ENCODE results near the gene TXK.

Gene TXK

GRCh38 chr4:48149827-48150370 lies 15.8 kb upstream of the TXK start:
- no peaks in the 10 kb centered on the region for H3K27me3 ChIP-seq (ENCODE audit: insufficient read depth, low read length)
- TF ChIP-seq CTCF (IDR thresholded peaks at IDR 0.05; ENCODE audit: low read length) (no peak), EZH2 (IDR thresholded peaks at IDR 0.05; ENCODE audit: borderline replicate concordance, low read length) (no peak)
- no peak overlapping the region for H3K4me2 ChIP-seq (ENCODE audit: low read length)
- H2AFZ ChIP-seq (ENCODE audit: low read length): no peak overlapping the region
- no peak overlapping the region for H3K4me3 ChIP-seq (ENCODE audit: low read depth, low read length, poor library complexity, severe bottlenecking)
- H3K9me3 ChIP-seq (ENCODE audit: low read length): peaks cover 6% of the 10 kb centered on the region; the same call in 1 of the 2 replicates
- H4K20me1 ChIP-seq (ENCODE audit: insufficient read depth, low read length): no peaks in the 10 kb centered on the region
- H3K9me2 ChIP-seq (ENCODE audit: low read depth, low read length): no peaks in the 10 kb centered on the region
- no peak overlapping the region for H3K9ac ChIP-seq (ENCODE audit: low read length)
- no peaks in the 10 kb centered on the region for H3K4me1 ChIP-seq (ENCODE audit: insufficient read depth, low read length, severe bottlenecking)
- H3K36me3 ChIP-seq (ENCODE audit: insufficient read depth, low read length): peaks cover 8% of the 10 kb centered on the region
- H3K79me2 ChIP-seq (ENCODE audit: insufficient read depth, low read length): no peaks in the 10 kb centered on the region
- H3F3A ChIP-seq (ENCODE audit: insufficient read depth, low read length): no peaks in the 10 kb centered on the region
- no peak overlapping the region for H3K27ac ChIP-seq (ENCODE audit: low read depth, low read length, poor library complexity, severe bottlenecking)

- H3K9me3 ChIP-seq (ENCODE audit: low read length): no peaks in the 10 kb centered on the region
- no peaks in the 10 kb centered on the region for H3F3A ChIP-seq (ENCODE audit: insufficient read depth, low read length)
- no peaks in the 10 kb centered on the region for H4K20me1 ChIP-seq (ENCODE audit: insufficient read depth, low read length)
- H3K79me2 ChIP-seq (ENCODE audit: insufficient read depth, low read length): no peaks in the 10 kb centered on the region
- TF ChIP-seq EZH2 (IDR thresholded peaks at IDR 0.05; ENCODE audit: borderline replicate concordance, low read length) (no peak), CTCF (IDR thresholded peaks at IDR 0.05; ENCODE audit: low read length) (no peak)
- H3K9ac ChIP-seq (ENCODE audit: low read length): no peak overlapping the region
- no peak overlapping the region for H3K4me3 ChIP-seq (ENCODE audit: low read depth, low read length, poor library complexity, severe bottlenecking)
- H3K4me2 ChIP-seq (ENCODE audit: low read length): no peak overlapping the region
- H3K4me1 ChIP-seq (ENCODE audit: insufficient read depth, low read length, severe bottlenecking): no peaks in the 10 kb centered on the region
- H3K27ac ChIP-seq (ENCODE audit: low read depth, low read length, poor library complexity, severe bottlenecking): no peak overlapping the region
- H2AFZ ChIP-seq (ENCODE audit: low read length): no peak overlapping the region
- no peaks in the 10 kb centered on the region for H3K9me2 ChIP-seq (ENCODE audit: low read depth, low read length)
- peaks cover 5% of the 10 kb centered on the region for H3K36me3 ChIP-seq (ENCODE audit: insufficient read depth, low read length)
- no peaks in the 10 kb centered on the region for H3K27me3 ChIP-seq (ENCODE audit: insufficient read depth, low read length)
Measured at GRCh38 chr4:48147621-48148020, 13.6 kb upstream of the TXK start.

- Histone ChIP-seq H3K9me3 (ENCODE audit: low read length) (no peaks in the 10 kb centered on the region), H3K4me1 (ENCODE audit: insufficient read depth, low read length, severe bottlenecking) (peaks cover 29% of the 10 kb centered on the region), H3K4me2 (ENCODE audit: low read length) (no peak overlapping the region), H3K9ac (ENCODE audit: low read length) (no peak overlapping the region), H3F3A (ENCODE audit: insufficient read depth, low read length) (no peaks in the 10 kb centered on the region), H2AFZ (ENCODE audit: low read length) (no peak overlapping the region), H3K79me2 (ENCODE audit: insufficient read depth, low read length) (no peaks in the 10 kb centered on the region), H3K27ac (ENCODE audit: low read depth, low read length, poor library complexity, severe bottlenecking) (no peak overlapping the region), H3K4me3 (ENCODE audit: low read depth, low read length, poor library complexity, severe bottlenecking) (no peak overlapping the region), H3K27me3 (ENCODE audit: insufficient read depth, low read length) (no peaks in the 10 kb centered on the region), H3K9me2 (ENCODE audit: low read depth, low read length) (no peaks in the 10 kb centered on the region), H3K36me3 (ENCODE audit: insufficient read depth, low read length) (peaks cover 16% of the 10 kb centered on the region; the same call in 1 of the 2 replicates), H4K20me1 (ENCODE audit: insufficient read depth, low read length) (no peaks in the 10 kb centered on the region)
- TF ChIP-seq CTCF (IDR thresholded peaks at IDR 0.05; ENCODE audit: low read length) (peak; percentile 58), EZH2 (IDR thresholded peaks at IDR 0.05; ENCODE audit: borderline replicate concordance, low read length) (no peak)
Measured at GRCh38 chr4:48141048-48141447, 7.0 kb upstream of the TXK start.
